ENCODE results near the gene FAM20C.
A peak's percentile ranks its signal among the peaks of the same experiment; 100 is the strongest.

The FAM20C gene

DNA sequence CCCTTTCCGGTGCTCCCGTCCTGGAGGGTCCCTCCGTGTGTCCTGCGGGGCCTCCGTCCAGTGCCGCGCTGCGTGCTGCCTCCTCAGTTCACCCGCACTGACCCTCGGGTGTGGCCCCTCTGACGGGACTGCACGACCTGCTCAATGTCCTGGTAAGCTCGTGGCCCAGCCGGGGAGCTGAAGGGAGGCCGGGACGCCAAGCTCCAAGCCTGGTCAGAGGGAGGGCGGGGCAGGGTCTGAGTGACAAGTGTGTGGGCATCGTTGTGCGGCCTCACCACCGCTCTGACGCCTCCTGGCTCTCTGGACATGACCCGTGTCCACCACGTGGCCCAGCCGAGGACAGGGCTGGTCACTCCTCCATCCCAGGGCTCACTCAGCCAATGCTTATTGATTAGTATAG lies 25.9 kb downstream of the FAM20C start:
- peak overlapping the region in 1 of 21 experiments; percentile 34 for H3K27ac ChIP-seq
- no peak overlapping the region for H3K4me3 ChIP-seq

- peak overlapping the region in 3 of 21 experiments; percentile 14 to 73 (median 44) for H3K27ac ChIP-seq
- no peak overlapping the region for H3K4me3 ChIP-seq
These were observed 26.7 kb downstream of the FAM20C start for GRCh38 chr7:218896-219580.

DNA sequence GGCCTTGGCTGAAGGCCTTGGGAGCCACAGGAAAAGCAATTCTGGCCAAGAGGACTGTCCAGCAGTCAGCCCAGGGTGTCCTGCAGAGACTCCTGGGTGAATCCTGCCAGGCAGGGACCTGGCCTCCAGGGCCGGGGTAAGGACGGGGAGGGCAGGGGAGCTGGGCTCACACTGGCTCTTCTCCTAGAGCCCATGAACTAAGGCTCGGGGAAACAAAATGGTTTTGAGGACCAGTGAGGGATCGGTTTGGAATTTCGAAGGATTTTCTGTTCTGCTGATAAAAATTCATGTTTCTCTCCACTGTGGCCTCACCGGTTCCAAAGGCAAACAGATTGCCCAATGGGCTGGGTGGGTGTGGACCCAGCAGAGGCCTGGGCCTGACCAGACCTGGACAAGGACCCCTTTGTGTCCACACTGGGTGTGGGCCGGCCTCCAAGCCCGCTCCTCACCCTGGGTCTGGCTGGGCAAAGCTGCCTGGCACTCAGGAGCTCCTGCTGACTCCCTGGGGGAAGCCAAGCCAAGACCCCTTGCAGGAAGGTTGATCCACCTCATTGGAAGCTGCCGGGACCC lies 27.3 kb downstream of the FAM20C start:
- no peak overlapping the region for H3K4me3 ChIP-seq
- peak overlapping the region in 7 of 21 experiments; percentile 5 to 73 (median 29) for H3K27ac ChIP-seq

DNA sequence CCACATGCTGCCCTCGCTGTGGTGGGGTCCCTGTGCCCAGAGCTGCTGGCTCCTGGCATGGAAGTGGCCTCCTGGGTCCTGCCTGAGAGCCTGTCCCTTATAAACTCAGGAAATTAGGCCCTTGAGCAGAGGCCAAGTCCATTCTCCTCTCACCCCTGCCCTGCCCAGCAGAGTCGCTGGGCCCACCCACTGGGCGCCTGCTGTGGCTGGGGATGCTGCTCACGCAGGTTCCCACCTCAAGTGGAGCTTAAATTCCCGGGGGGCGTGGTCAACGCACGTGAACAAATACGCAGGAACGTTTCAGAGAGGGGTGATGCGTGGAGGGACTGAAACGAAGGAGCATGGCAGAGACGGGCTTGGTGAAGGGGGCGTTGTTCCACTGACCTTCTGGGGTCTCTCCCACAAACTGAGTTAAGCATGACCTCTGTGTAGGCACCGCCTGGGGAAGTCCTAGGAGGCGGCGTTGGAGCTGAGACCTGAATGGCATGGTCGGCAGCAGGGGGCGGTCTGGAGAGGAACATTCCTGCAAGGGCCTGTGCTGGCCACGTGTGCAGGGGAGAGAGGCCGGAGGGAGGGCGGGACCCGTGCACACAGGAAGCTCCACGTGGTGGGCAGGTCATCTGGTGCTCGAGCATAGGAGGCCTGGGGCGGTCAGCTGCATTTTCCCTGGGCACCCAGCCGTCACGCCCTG lies 27.9 kb downstream of the FAM20C start:
- no peak overlapping the region for H3K4me3 ChIP-seq
- peak overlapping the region in 8 of 21 experiments; percentile 5 to 73 (median 30) for H3K27ac ChIP-seq

GRCh38 chr7:221978-222715 lies 29.8 kb downstream of the FAM20C start:
- Histone ChIP-seq H3K27ac (no peak overlapping the region), H3K4me3 (no peak overlapping the region)

- Histone ChIP-seq H3K4me3 (no peak overlapping the region), H3K27ac (no peak overlapping the region)
These were observed 30.3 kb downstream of the FAM20C start for GRCh38 chr7:222716-223041.

- no peak overlapping the region for H3K27ac ChIP-seq
These were observed 30.9 kb downstream of the FAM20C start for GRCh38 chr7:223118-223800.

DNA sequence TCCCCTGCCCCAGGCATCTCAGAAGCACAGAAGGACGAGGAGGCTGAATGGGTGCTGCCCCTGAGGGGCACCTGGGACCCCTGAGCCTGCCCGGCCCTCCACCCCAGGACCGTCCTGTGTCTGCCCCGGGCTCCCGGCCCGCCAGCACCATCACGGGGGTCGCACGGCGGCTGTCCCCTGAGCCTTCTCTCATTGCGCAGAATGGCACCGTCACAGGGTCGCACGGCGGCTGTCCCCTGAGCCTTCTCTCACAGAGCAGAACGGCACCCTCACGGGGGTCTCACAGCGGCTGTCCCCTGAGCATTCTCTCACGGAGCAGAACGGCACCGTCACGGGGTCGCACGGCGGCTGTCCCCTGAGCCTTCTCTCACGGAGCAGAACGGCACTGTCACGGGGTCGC lies 31.5 kb downstream of the FAM20C start:
- no peak overlapping the region for H3K27ac ChIP-seq
- H3K4me3 ChIP-seq, result no peak overlapping the region

More at GRCh38 chr7:223118-223800, 30.9 kb downstream of the FAM20C start:
- no peak overlapping the region for H3K4me3 ChIP-seq

DNA sequence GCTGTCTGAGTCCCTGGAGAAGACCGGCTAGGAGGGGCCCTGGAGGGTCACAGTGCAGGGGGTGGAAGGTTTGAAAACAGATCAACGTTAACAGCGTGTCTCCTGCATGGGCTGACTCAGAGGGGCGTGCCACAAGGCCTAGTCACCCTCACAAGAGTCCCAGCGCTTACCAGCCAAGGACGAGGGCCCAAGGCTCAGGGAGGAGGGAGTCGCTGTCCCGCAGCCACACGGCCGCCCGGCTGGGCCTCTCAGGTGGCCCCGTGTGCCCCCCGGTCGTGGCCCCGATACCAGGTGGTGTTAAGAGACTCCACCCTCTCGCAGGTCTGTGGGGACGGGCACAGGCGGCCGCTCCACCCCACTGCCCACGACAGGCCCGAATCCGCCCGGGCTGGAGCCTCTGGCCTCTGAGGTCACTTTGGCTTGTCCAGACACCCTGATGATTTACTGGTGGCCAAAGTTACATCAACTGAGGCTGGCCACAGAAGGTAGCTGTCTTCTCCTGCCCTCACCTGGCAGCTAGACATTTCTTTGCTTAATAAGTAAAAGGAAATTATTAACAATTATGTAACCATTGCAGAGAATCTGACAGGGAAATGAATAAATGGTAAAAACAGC lies 34.0 kb downstream of the FAM20C start:
- no peak overlapping the region for H3K4me3 ChIP-seq
- peak overlapping the region in 9 of 21 experiments; percentile 5 to 77 (median 28) for H3K27ac ChIP-seq

DNA sequence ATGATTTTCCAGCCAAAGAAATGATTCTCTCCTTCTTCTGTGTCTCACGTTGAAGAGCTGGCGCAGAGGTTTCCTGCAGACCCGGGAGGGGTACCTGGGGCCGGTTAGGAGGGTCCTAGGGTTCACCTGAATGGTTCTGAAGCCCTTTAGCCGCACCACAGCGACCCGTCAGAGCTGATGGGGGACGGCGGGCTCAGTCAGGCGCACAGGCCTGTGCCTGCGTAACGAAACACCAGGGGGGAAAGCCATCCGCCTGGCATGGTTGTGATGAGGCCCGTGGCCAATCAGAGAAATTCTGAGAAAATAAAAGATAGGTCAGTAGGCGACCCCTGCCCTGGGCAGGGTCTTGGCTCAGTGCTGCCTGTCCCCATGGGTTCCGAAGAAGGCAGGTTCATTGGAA lies 35.6 kb downstream of the FAM20C start:
- H3K27ac ChIP-seq, result peak overlapping the region in 10 of 21 experiments; percentile 24 to 90 (median 78)
- H3K4me3 ChIP-seq, result no peak overlapping the region

DNA sequence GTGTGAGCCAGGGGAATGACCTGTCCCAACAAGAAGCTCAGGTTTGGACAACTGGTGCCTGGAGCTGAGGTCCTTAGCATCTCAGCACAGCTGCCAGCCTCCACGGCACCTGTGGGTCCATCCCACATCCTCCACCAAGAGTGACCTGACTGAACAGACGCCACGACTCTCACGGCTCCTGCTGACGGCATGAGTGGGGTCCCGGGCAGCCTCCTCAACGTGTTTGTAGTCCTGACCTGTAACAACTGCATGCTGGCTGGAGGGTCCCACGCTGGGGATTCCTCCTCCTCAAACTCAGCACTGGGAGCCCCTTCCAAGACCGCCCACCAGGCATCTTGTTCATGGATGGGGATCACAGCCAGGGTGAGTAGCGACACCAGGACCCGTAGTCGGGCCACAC lies 36.2 kb downstream of the FAM20C start:
- Histone ChIP-seq H3K4me3 (no peak overlapping the region), H3K27ac (peak overlapping the region in 14 of 21 experiments; percentile 37 to 90 (median 64))

DNA sequence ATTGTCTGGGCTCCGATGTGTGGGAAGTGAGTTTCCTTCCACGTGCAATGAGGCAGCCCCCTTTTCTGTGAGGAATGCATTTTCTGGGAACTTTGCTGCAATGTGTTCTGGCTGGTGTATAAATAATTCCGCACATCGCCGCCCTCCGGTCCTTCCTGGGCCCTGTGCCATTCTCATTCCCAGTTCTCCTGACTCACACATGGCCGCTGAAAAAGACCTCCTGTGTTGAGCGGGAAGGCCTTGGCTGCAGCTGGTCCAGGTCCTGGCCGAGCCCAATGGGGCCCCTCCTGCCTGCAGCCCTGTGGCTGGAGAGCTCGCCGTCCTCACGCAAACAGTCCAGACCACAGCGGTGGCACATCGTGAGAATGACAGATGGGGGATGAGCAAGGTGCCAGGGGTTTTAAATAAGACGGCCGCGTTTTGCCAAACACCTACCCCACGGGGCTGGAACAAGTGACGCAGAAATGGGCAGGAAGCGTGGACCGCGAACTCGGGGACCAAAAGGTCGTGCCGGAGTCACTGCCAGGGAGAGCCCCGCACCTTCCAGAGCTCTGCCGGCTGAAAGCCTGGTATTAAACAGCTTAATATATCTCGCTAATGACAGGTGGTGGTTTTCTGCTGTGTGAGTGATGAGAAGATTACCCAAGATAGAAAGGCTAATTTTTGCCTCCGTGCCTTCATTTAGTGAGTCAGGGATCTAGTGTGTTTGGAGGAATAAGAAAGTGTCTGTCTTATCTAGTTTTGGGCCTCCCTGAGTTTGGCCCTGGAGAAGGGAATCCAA lies 37.0 kb downstream of the FAM20C start:
- no peak overlapping the region for H3K4me3 ChIP-seq
- peak overlapping the region in 14 of 21 experiments; percentile 6 to 90 (median 64) for H3K27ac ChIP-seq

DNA sequence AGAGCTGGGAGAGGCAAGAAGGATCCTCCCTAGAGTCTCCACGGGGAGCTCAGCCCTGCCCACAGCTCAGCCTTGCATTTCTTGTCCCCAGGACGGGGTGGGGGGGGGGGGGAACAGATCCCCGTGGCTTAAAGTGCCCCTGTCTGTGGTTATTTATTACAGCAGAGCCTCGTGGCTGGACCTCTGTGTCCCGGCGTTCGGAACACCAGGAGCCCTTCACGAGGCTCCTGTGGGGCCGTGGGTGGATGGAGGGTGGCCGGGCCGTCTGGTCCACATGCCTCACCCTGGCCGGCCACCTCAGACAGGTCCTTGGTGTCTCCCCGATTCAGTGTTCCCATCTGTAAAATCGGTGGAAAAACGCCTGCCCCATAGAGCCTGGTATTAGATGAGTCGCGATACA lies 37.9 kb downstream of the FAM20C start:
- no peak overlapping the region for H3K4me3 ChIP-seq

DNA sequence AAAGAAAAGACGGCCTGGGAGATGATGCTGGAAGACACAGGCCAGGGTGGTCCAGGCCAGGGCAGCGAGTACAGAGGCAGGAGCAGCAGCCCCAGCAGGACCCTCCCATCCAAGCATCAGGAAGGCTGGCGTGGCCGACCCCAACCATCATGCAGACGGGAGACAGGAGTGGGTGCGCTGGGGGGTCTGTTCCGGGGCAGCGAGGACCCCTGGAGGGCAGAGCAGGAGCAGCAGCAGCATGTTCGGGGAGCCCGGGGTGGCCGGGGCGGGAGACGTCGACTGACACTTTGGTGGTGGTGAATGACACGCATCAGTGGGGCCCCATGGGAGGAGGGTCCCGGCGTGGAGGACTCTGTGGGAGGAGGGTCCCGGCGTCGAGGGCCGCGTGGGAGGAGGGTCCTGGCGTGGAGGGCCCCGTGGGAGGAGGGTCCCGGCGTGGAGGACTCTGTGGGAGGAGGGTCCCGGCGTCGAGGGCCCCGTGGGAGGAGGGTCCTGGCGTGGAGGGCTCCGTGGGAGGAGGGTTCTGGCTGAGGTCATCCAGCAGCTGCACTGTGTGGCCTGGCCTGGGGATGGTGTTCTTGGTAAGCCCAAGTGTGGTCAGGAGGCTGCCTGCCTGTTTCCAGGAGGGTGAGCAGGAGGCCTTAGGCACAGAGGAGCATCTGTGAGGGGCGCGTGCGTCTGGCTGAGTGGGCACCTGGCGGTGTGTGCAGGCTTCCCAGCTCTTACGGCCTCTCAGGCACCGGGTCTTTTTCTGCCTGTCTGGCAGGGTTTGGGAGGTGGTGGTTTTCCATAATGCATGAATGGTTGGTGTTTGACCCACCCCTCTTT lies 38.9 kb downstream of the FAM20C start:
- no peak overlapping the region for H3K4me3 ChIP-seq
- peak overlapping the region in 13 of 21 experiments; percentile 1 to 92 (median 72) for H3K27ac ChIP-seq

More for the DNA sequence above, 37.9 kb downstream of the FAM20C start:
- H3K27ac ChIP-seq, result peak overlapping the region in 10 of 21 experiments; percentile 16 to 90 (median 70)

DNA sequence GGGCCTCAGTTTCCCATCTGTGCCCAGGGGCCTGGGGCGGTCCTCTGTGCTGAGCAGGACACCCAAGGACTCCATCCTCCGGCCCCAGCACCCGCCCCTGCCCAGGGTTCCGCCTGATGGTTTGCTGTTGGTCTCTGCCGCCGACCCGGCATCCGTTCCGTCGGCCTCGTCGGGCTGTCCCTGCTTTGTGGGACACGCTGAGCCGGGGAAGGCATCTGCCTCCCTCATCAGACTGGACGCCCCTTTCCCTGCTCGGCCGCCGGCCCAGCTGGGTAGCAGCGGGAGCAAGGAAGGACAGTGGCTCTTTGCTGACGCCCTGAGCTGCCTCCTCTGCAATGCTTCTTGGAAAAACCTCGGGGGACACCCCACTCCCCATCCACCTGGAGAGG lies 39.5 kb downstream of the FAM20C start:
- H3K4me3 ChIP-seq, result no peak overlapping the region

DNA sequence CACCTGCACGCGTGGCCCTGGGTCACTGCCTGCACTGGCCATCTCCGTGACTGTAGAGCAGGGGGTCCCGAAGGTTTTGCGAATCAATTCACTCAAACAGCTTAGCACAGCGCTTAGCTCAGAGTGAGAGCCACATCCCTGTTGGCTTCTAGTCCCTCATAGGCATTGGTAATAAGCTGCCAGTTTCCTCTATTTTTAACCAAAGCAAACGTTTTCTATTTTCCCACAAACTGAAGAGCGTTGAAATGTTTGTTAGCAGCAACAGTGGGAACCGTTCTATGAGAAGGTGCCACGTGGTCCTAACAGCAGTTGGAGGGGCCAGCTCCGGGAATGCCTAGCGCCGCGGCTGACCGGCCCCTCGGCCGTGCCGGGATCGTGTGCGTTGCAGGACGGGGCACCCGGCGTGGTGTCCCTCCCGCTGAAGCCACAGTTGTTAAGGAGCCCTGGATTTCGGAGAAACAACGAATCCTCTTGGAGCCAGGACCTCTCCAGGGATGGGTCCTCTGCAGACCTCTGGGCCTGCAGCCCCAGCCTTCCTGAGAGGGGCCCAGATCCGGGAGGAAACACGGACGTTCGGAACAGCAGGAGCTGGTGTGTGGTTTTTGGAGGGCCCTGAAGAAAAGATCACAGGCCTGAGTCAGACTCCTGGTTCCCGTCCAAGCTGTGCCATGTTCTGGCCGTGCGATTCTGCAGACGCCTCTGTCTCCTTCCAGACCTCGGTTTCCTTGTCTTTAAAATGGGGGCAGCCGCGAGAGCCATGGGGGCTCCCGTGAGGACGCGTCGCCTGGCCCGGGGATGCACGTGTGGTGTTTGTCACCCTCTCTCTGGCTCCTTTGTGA lies 40.3 kb downstream of the FAM20C start:
- Histone ChIP-seq H3K4me3 (no peak overlapping the region), H3K27ac (peak overlapping the region in 17 of 21 experiments; percentile 5 to 92 (median 78))

More for the DNA sequence above, 39.5 kb downstream of the FAM20C start:
- H3K27ac ChIP-seq, result peak overlapping the region in 14 of 21 experiments; percentile 5 to 92 (median 70)
